K562 (cell line): Measurements from ENCODE around the gene ANKRD65. TPM values are rescaled to one million over a fixed set of nuclear protein-coding genes. Genes with fewer than 3 reads are reported as not detected.

ENCODE experiments used
- ATAC-seq: fragments of 200-7000 bp; cut with Tn5 transposase; 3 replicates; pipeline ENCODE4 v1.9.1; 2020; ENCODE audit warnings: moderate library complexity
- BruUV-seq: library from RNA; stranded (reverse); fragments of 400-500 nt; replicated peaks from 2 replicates; lab custom pipeline; 2021; lab: Mats Ljungman, UMichigan
- CTCF ChIA-PET: fragments of 300-600 bp; formaldehyde crosslinking; extraction: SDS; loops from one replicate; lab custom pipeline; 2021; ENCODE audit warnings: low intra/inter-chr PET ratio; lab: Yijun Ruan, JAX
- POLR2A ChIA-PET: fragments of 300-600, 350-650 bp; sonication (Branson Sonifier 250); formaldehyde crosslinking; extraction: SDS; loops from one replicate; lab custom pipeline; 2021; ENCODE audit warnings: antibody characterized with exemption, inconsistent platforms; lab: Yijun Ruan, JAX
- DNase-seq, 4 experiments: peaks; one replicate each; pipeline versions ENCODE4 v3.0.0 to v3.0.0-alpha.2; 2011 to 2018; ENCODE audit warnings: low spot score in 3 of 4, mixed read lengths in 3 of 4; ENCODE audit errors: extremely low read depth in 1 of 4
- FAIRE-seq: peaks from 2 replicates; lab custom pipeline; 2011; peaks lifted over from hg19 to GRCh38; lab: Jason Lieb, UNC
- H2AFZ ChIP-seq: 2 replicates; pipeline ENCODE4 v1.6.0; 2011; ENCODE audit warnings: low read depth, low read length, control low read depth, inconsistent platforms
- H3K27ac ChIP-seq: fragments of 200-600 bp; 3 replicates; pipeline ENCODE4 v1.8.0; 2011; ENCODE audit warnings: low read depth, mild to moderate bottlenecking, control low read depth, inconsistent platforms, low read length, moderate library complexity, mixed read lengths; ENCODE audit errors: extremely low read depth
- H3K27me3 ChIP-seq, 2 experiments: fragments of 300-600 bp in 1 of 2; 2 replicates in 1 of 2; 3 replicates in 1 of 2; pipeline versions ENCODE4 v1.6.0 to v1.8.0; 2011; ENCODE audit warnings: inconsistent platforms in 2 of 2, low read length in 2 of 2, mild to moderate bottlenecking in 1 of 2, mixed read lengths in 1 of 2, moderate library complexity in 1 of 2; ENCODE audit not compliant: control insufficient read depth in 2 of 2, insufficient read depth in 2 of 2
- H3K36me3 ChIP-seq: fragments of 300-600 bp; 3 replicates; pipeline ENCODE4 v1.8.0; 2011; ENCODE audit warnings: mild to moderate bottlenecking, low read length, inconsistent platforms; ENCODE audit not compliant: control insufficient read depth, insufficient read depth
- H3K4me1 ChIP-seq, 2 experiments: fragments of 200-600 bp in 1 of 2; replicated peaks in 1 of 2; 2 replicates in 1 of 2; 3 replicates in 1 of 2; pipeline versions ENCODE4 v1.5.1 to v1.8.0; 2011; ENCODE audit warnings: inconsistent platforms in 2 of 2, low read length in 2 of 2, mild to moderate bottlenecking in 1 of 2, mixed read lengths in 1 of 2, moderate library complexity in 1 of 2; ENCODE audit not compliant: control insufficient read depth in 2 of 2, insufficient read depth in 2 of 2
- H3K4me2 ChIP-seq: 2 replicates; pipeline ENCODE4 v1.6.1; 2011; ENCODE audit warnings: low read length, control low read depth, inconsistent platforms, mixed read lengths; ENCODE audit not compliant: insufficient read depth
- H3K4me3 ChIP-seq: fragments of 200-600 bp; sonication (generic), shearing (Covaris generic); 2 replicates; pipeline ENCODE4 v1.5.1; 2016; ENCODE audit warnings: control low read depth, inconsistent platforms
- H3K79me2 ChIP-seq: fragments of 200-600 bp; 3 replicates; pipeline ENCODE4 v1.8.0; 2011; ENCODE audit warnings: low read length, inconsistent platforms; ENCODE audit not compliant: control insufficient read depth, insufficient read depth
- H3K9ac ChIP-seq, 2 experiments: 2 replicates each; pipeline versions ENCODE4 v1.6.0 to v1.6.1; 2011; ENCODE audit warnings: low read depth in 2 of 2, low read length in 2 of 2, control low read depth in 1 of 2, inconsistent platforms in 1 of 2, mild to moderate bottlenecking in 1 of 2, mixed read lengths in 1 of 2; ENCODE audit not compliant: insufficient read depth in 1 of 2
- H3K9me1 ChIP-seq: one replicate; pipeline ENCODE4 v1.6.0; 2011; ENCODE audit warnings: inconsistent platforms, mild to moderate bottlenecking, low read length, moderate library complexity; ENCODE audit not compliant: control insufficient read depth, insufficient read depth
- H3K9me3 ChIP-seq: replicated peaks from 2 replicates; pipeline ENCODE4 v1.5.1; 2011; ENCODE audit warnings: low read depth, low read length, inconsistent platforms; ENCODE audit not compliant: control insufficient read depth, insufficient read depth
- H4K20me1 ChIP-seq: replicated peaks from 2 replicates; pipeline ENCODE4 v1.6.1; 2011; ENCODE audit warnings: low read length, inconsistent platforms, mixed read lengths; ENCODE audit not compliant: control insufficient read depth, insufficient read depth
- ATF3 ChIP-seq, 2 experiments: fragments of 450-650 bp in 1 of 2; sonication (generic) in 1 of 2; formaldehyde crosslinking in 1 of 2; IDR thresholded peaks in 1 of 2; conservative IDR thresholded peaks in 1 of 2; 2 replicates each; pipeline versions ENCODE4 v1.6.1 to v1.8.1; 2016 to 2023; ENCODE audit warnings: mild to moderate bottlenecking in 2 of 2, moderate library complexity in 2 of 2, inconsistent platforms in 1 of 2, missing genetic modification reagents in 1 of 2
- DNMT1 ChIP-seq: fragments of 450-650 bp; IDR thresholded peaks from 2 replicates; pipeline ENCODE4 v1.6.1; 2016; ENCODE audit warnings: antibody characterized with exemption, mild to moderate bottlenecking
- ELK1 ChIP-seq: sonication (generic); formaldehyde crosslinking; IDR thresholded peaks from 2 replicates; pipeline ENCODE4 v1.8.1; 2022; ENCODE audit warnings: missing genetic modification reagents
- FIP1L1 ChIP-seq: fragments of 200-400 bp; formaldehyde crosslinking; IDR thresholded peaks from 2 replicates; pipeline ENCODE4 v1.6.1; 2018; ENCODE audit warnings: mild to moderate bottlenecking, low read depth, low read length; ENCODE audit not compliant: poor library complexity, severe bottlenecking
- HMBOX1 ChIP-seq: sonication (generic); IDR thresholded peaks from 2 replicates; pipeline ENCODE4 v1.6.1; 2016
- MEF2A ChIP-seq: IDR thresholded peaks from 2 replicates; pipeline ENCODE4 v1.6.1; 2011; ENCODE audit warnings: low read depth, mild to moderate bottlenecking, low read length, moderate library complexity; ENCODE audit not compliant: control insufficient read depth
- PCBP2 ChIP-seq: fragments of 200-400 bp; formaldehyde crosslinking; IDR thresholded peaks from 2 replicates; pipeline ENCODE4 v1.6.1; 2018; ENCODE audit warnings: low read length, low read depth, mild to moderate bottlenecking, moderate library complexity; ENCODE audit not compliant: poor library complexity, severe bottlenecking
- POU5F1 ChIP-seq: fragments of 150-350 bp; IDR thresholded peaks from 2 replicates; pipeline ENCODE4 v1.6.1; 2014; ENCODE audit warnings: borderline replicate concordance, low read length, low read depth, mild to moderate bottlenecking; ENCODE audit not compliant: partially characterized antibody
- SRSF3 ChIP-seq: fragments of 200-400 bp; formaldehyde crosslinking; IDR thresholded peaks from 2 replicates; pipeline ENCODE4 v1.6.1; 2016; ENCODE audit warnings: mild to moderate bottlenecking, low read length, moderate library complexity; ENCODE audit not compliant: insufficient read depth
- TRIM24 ChIP-seq, 2 experiments: fragments of 450-650 bp; IDR thresholded peaks; 2 replicates each; pipeline ENCODE4 v1.6.1; 2016
- USF1 ChIP-seq: sonication (generic); formaldehyde crosslinking; IDR thresholded peaks from 2 replicates; pipeline ENCODE4 v1.9.0; 2022; ENCODE audit warnings: mild to moderate bottlenecking, missing genetic modification reagents
- ZC3H4 ChIP-seq: sonication (generic); formaldehyde crosslinking; IDR thresholded peaks from 2 replicates; pipeline ENCODE4 v1.9.0; 2021; ENCODE audit warnings: missing genetic modification reagents, borderline replicate concordance
- ZNF133 ChIP-seq: fragments of 250-450 bp; sonication (Bioruptor Pico); IDR thresholded peaks from 2 replicates; pipeline ENCODE4 v1.4.0; 2020; ENCODE audit warnings: mild to moderate bottlenecking
- ZNF274 ChIP-seq: IDR thresholded peaks from 2 replicates; pipeline ENCODE4 v1.6.1; 2011; ENCODE audit warnings: low read depth, mild to moderate bottlenecking, low read length, moderate library complexity, borderline replicate concordance
- ZNF696 ChIP-seq: fragments of 250-450 bp; sonication (Bioruptor Pico); conservative IDR thresholded peaks from 2 replicates; pipeline ENCODE4 v1.4.0; 2020; ENCODE audit warnings: mild to moderate bottlenecking, moderate library complexity
- ZNF785 ChIP-seq: fragments of 250-450 bp; sonication (Bioruptor Pico); IDR thresholded peaks from 2 replicates; pipeline ENCODE4 v1.4.0; 2020; ENCODE audit warnings: mild to moderate bottlenecking
- WGBS: fragments of 100-300 bp; shearing (Covaris generic); methylation state at CpG from one replicate; pipeline ENCODE4 v1.1.6; 2016; ENCODE audit warnings: low coverage, mixed read lengths; ENCODE audit not compliant: insufficient coverage; ENCODE audit errors: missing lambda C conversion rate; 5-methylcytosine and 5-hydroxymethylcytosine counted together
- in situ Hi-C: fragments of 300-500 bp; cut with MboI; formaldehyde crosslinking; loops from 4 replicates; pipeline ENCODE4 v1.15.0; 2018; ENCODE audit warnings: inconsistent platforms, mixed read lengths
- intact Hi-C: fragments of 100-400 bp; cut with micrococcal nuclease; formaldehyde crosslinking; loops from 2 replicates; pipeline ENCODE4 v1.14.2; 2022
- polyA plus RNA-seq, 8 experiments: library from polyadenylated mRNA; depleted of rRNA in 4 of 8; stranded (reverse) in 5 of 8; unstranded in 3 of 8; fragments of >200 nt; fragmentation: Nextera tagmentation in 2 of 8; fragmentation: Illumina TruSeq in 1 of 8; extraction: Ambion mirVana in 2 of 8; extraction: Trizol in 1 of 8; gene quantifications; 2 replicates each; pipeline versions ENCODE4 v1.2.1 to v1.2.3, GENCODE V29; 2011 to 2014; ENCODE audit warnings: inconsistent platforms in 1 of 8, missing spikeins in 1 of 8
- total RNA-seq, 7 experiments: library from RNA; depleted of rRNA in 6 of 7; stranded (reverse); fragments of >200 nt in 6 of 7; fragmentation: Illumina TruSeq in 2 of 7; extraction: Trizol in 2 of 7; gene quantifications; 2 replicates each; pipeline versions ENCODE4 v1.2.1 to v1.2.3, GENCODE V29; 2011 to 2021; ENCODE audit warnings: low replicate concordance in 1 of 7

ANKRD65 gene
- total and polyA plus RNA-seq, 9 of the 15 experiments (the other 6 are each of a cell fraction or from before 2014, with no cell fraction given), result not detected

- Histone ChIP-seq H3K4me2 (peak within 1 kb of the TSS; percentile 98), H2AFZ (peak within 1 kb of the TSS; percentile 82), H3K9me1 (no peaks in the 10 kb centered on the region), H3K9ac (peak within 1 kb of the TSS; percentile 99 to 100), H3K4me3 (peak within 1 kb of the TSS; percentile 100), H3K4me1 (peaks cover 14 to 50% of the 10 kb centered on the region in 2 experiments), H3K27me3 (no peaks in the 10 kb centered on the region), H3K36me3 (peaks cover 59% of the 10 kb centered on the region), H3K79me2 (peaks cover 61% of the 10 kb centered on the region), H3K9me3 (peaks cover 2% of the 10 kb centered on the region), H4K20me1 (0 out of 2 replicates have a peak, but pooled peaks cover 4% of the 10 kb centered on the region), H3K27ac (peak within 1 kb of the TSS; percentile 89)
- no TSS peak for BruUV-seq
- ChIA-PET CTCF (interaction anchor here (0.5 kb wide), 1 partner anchor 246 kb away, joined by 3 read pairs; no protein-coding TSS in a partner anchor), POLR2A (interaction anchor here (0.9 to 3.6 kb wide), 13 partner anchors 8 to 208 kb away, joined by 3 to 26 read pairs (median 6); partner anchors contain the start of genes ANKRD65, AURKAIP1, CCNL2 and MIB2)
- ATAC-seq (peak; percentile 96), DNase-seq (peak; percentile 88 to 99 (median 93)), FAIRE-seq (peak; percentile 90)
- in situ Hi-C loops, result no loop called here
- 1% methylated on average over 83 of the region's 98 CpGs for WGBS
- intact Hi-C loops, result loop anchor here (1.0 to 2.0 kb wide), 2 partner anchors 34 to 63 kb away; no protein-coding TSS in a partner anchor
- TF ChIP-seq ELK1 (no peak), POU5F1 (peak; percentile 46), DNMT1 (no peak), ZC3H4 (CRISPR knock-in tag) (no peak), PCBP2 (no peak), MEF2A (no peak), ATF3 (IDR thresholded peaks at IDR 0.05) (no peak), ATF3 (CRISPR knock-in tag; conservative IDR thresholded peaks at IDR 0.05) (peak; percentile 38; the same call in 1 of the 2 replicates), USF1 (CRISPR knock-in tag) (peak; percentile 82), ZNF785 (no peak), ZNF274 (no peak), FIP1L1 (peak; percentile 80), ZNF133 (CRISPR knock-in tag) (no peak), TRIM24 (IDR thresholded peaks at IDR 0.05) (0 out of 4 replicates have a peak, but pooled peaks of 1 of the 2 experiments have one; percentile 44), SRSF3 (0 out of 2 replicates have a peak, but pooled peaks have one; percentile 82), ZNF696 (CRISPR knock-in tag) (no peak), HMBOX1 (no peak)
Measured at GRCh38 chr1:1406821-1407635, 14.0 kb downstream of the ANKRD65 start, which contains the start of gene MRPL20. Gene MRPL20, minus strand, starts transcription at chr1:1407293. Its CDS starts 76 bp downstream, at chr1:1407217.
